Kidney (tissue), 14 donors: ENCODE results near the gene COL28A1. TPM values are rescaled to one million over a fixed set of nuclear protein-coding genes. Genes with fewer than 3 reads are reported as not detected.

ENCODE experiments used
- DNase-seq, 5 donors: peaks; one replicate each; pipeline ENCODE4 v3.0.0-alpha.2; 2013 to 2020
- FAIRE-seq: peaks from 2 replicates; lab custom pipeline; 2012; peaks lifted over from hg19 to GRCh38; lab: Jason Lieb, UNC
- H3K27ac ChIP-seq, 2 donors: one replicate each; pipeline ENCODE4 v1.7.0; 2013; ENCODE audit warnings: low read depth in 2 of 2, low read length in 2 of 2, inconsistent platforms in 1 of 2
- H3K27me3 ChIP-seq: one replicate; pipeline ENCODE4 v1.7.1; 2013; ENCODE audit warnings: low read length, inconsistent platforms; ENCODE audit not compliant: control insufficient read depth, insufficient read depth
- H3K36me3 ChIP-seq, 3 donors: one replicate each; pipeline versions ENCODE4 v1.7.0 to v1.7.1; 2013; ENCODE audit warnings: low read length in 3 of 3, control low read depth in 1 of 3, inconsistent platforms in 1 of 3; ENCODE audit not compliant: insufficient read depth in 3 of 3, control insufficient read depth in 2 of 3
- H3K4me1 ChIP-seq, 3 donors: one replicate each; pipeline versions ENCODE4 v1.7.0 to v1.7.1; 2013; ENCODE audit warnings: low read length in 3 of 3, inconsistent platforms in 1 of 3, low read depth in 1 of 3; ENCODE audit not compliant: control insufficient read depth in 2 of 3, insufficient read depth in 2 of 3
- H3K4me3 ChIP-seq, 3 donors: one replicate each; pipeline versions ENCODE4 v1.7.0 to v1.8.1; 2013; ENCODE audit warnings: low read length in 3 of 3, control low read depth in 1 of 3, inconsistent platforms in 1 of 3
- H3K9ac ChIP-seq, 3 donors: one replicate each; pipeline versions ENCODE4 v1.7.0 to v1.7.1; 2013; ENCODE audit warnings: low read length in 3 of 3, control low read depth in 1 of 3, inconsistent platforms in 1 of 3
- H3K9me3 ChIP-seq, 3 donors: one replicate each; pipeline versions ENCODE4 v1.7.0 to v1.7.1; 2013; ENCODE audit warnings: low read length in 3 of 3, control low read depth in 1 of 3, inconsistent platforms in 1 of 3; ENCODE audit not compliant: control insufficient read depth in 2 of 3, insufficient read depth in 1 of 3
- intact Hi-C: fragments of 100-400 bp; cut with DNase I; formaldehyde crosslinking; loops from one replicate; pipeline ENCODE4 v1.11.1; 2022
- polyA plus RNA-seq: library from polyadenylated mRNA; stranded (reverse); fragments of 350-450 nt; fragmentation: Illumina TruSeq; extraction: RNeasy Lipid Tissue Mini Kit (QIAGEN cat#74804); gene quantifications from one replicate; pipeline ENCODE4 v1.2.3, GENCODE V29; 2014; ENCODE audit warnings: low read depth, low replicate concordance; ENCODE audit not compliant: insufficient read depth
- total RNA-seq: library from RNA; stranded (reverse); fragmentation: NEBNext Ultra II Directional; extraction: Animal tissue kit (Norgen Biotek cat#: 25700); gene quantifications from one replicate; pipeline ENCODE4 v1.2.1, GENCODE V29; 2021
- TF ChIP-seq, protein P1 (sequence below): IDR thresholded peaks from 3 replicates; pipeline ENCODE4 v1.5.1; 2012; ENCODE audit warnings: mild to moderate bottlenecking, moderate library complexity, borderline replicate concordance; ENCODE audit not compliant: insufficient read depth; ENCODE audit errors: extremely low read depth
- donor health status: control.
- donor health status: control.
- donor health status: control.
- donor health status: control.
- donor health status: control.
- donor health status: DM: yes; HTN: yes; CAD: no.
- donor health status: Normal renal cell carcinoma (clear cell type).

The COL28A1 gene
- total and polyA plus RNA-seq, 2 donors from 2014 or later = 2.7 to 5.8 TPM

DNA sequence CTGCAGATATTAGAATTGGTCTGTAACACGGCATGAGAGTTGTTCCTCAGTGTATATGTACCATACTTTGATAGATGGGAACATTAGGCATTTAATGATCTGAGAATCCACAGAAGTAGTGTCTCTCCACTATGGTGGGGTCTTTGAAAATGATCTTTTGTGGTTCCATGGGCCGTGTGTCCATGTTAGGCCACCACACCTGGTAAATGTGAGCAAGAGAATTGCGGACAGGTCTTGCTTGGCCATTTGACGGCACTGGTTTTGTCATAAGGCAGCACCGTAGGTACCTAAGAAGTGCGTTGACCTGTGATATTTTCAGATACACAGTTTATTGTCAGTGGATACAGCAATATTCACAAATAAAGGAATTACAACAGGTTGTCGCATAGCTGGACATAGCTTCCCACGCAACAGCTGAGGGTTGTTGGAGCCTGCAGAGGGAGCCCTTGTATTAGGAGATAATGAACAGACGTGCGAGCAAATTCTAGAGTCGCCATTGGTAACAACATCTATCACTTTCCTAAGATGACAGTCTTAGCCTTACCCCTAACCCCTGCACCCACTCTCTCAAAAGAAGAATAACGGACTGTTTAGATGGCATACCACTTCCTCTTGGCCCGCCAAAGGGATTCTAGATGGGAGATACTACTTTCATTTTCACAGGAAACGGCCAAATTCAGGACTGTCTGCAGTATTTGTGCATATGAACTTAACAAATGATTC lies 111.4 kb downstream of the COL28A1 start:
- intact Hi-C loops = no loop called here
- peak overlapping the region; percentile 79 to 94 (median 87) for H3K4me3 ChIP-seq
- no peak for FAIRE-seq
- no peak overlapping the region for H3K27ac ChIP-seq
- peak overlapping the region in 2 of 3 donors; percentile 43 to 66 for H3K9ac ChIP-seq
- no peaks in the 10 kb centered on the region for H3K36me3 ChIP-seq
- no peaks in the 10 kb centered on the region for H3K27me3 ChIP-seq
- peaks cover 0 to 4% (median 0%) of the 10 kb centered on the region in 3 donors for H3K4me1 ChIP-seq
- DNase-seq = peak in 4 of 5 donors; percentile 59 to 82 (median 67)
- TF ChIP-seq, protein P1, sequence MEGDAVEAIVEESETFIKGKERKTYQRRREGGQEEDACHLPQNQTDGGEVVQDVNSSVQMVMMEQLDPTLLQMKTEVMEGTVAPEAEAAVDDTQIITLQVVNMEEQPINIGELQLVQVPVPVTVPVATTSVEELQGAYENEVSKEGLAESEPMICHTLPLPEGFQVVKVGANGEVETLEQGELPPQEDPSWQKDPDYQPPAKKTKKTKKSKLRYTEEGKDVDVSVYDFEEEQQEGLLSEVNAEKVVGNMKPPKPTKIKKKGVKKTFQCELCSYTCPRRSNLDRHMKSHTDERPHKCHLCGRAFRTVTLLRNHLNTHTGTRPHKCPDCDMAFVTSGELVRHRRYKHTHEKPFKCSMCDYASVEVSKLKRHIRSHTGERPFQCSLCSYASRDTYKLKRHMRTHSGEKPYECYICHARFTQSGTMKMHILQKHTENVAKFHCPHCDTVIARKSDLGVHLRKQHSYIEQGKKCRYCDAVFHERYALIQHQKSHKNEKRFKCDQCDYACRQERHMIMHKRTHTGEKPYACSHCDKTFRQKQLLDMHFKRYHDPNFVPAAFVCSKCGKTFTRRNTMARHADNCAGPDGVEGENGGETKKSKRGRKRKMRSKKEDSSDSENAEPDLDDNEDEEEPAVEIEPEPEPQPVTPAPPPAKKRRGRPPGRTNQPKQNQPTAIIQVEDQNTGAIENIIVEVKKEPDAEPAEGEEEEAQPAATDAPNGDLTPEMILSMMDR = peak; percentile 76
- no peaks in the 10 kb centered on the region for H3K9me3 ChIP-seq

- intact Hi-C loops = no loop called here
Observed at GRCh38 chr7:7422641-7423040, 113.0 kb downstream of the COL28A1 start.

DNA sequence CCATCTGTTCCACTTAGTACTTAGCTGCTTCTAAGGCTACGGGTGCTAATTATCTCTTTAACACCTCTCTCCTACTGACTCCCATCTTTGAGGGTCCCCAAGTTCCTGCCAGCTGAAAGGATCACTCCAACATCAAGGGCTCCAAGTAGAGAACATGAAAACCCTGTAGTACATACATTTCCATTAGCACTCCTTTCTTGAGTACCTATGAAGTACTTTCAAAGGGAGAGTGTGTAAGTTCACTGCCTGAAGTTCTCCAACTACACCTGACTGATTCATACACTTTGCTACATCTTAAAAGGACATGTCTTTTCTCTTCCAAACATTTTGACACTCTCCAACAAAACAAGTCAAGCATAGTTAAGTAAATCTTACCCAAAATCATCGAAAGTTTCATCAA lies 113.8 kb downstream of the COL28A1 start:
- H3K9ac ChIP-seq = no peak overlapping the region
- H3K27me3 ChIP-seq = no peaks in the 10 kb centered on the region
- no peaks in the 10 kb centered on the region for H3K9me3 ChIP-seq
- no peak overlapping the region for H3K4me3 ChIP-seq
- TF ChIP-seq, protein P1 = no peak
- FAIRE-seq (no peak), DNase-seq (no peak)
- intact Hi-C loops = no loop called here
- H3K36me3 ChIP-seq = no peaks in the 10 kb centered on the region
- H3K4me1 ChIP-seq = no peaks in the 10 kb centered on the region
- H3K27ac ChIP-seq = no peak overlapping the region

More at GRCh38 chr7:7422641-7423040, 113.0 kb downstream of the COL28A1 start:
- no peak overlapping the region for H3K4me3 ChIP-seq
- no peaks in the 10 kb centered on the region for H3K36me3 ChIP-seq
- no peaks in the 10 kb centered on the region for H3K9me3 ChIP-seq
- TF ChIP-seq, protein P1 = no peak
- DNase-seq = no peak
- no peaks in the 10 kb centered on the region for H3K27me3 ChIP-seq
- peaks cover 0 to under 1% (median 0%) of the 10 kb centered on the region in 3 donors for H3K4me1 ChIP-seq
- no peak overlapping the region for H3K9ac ChIP-seq
- H3K27ac ChIP-seq = no peak overlapping the region
- no peak for FAIRE-seq
